Suprapubic skin (tissue), 3 donors: ENCODE results near the gene GNL1.

ENCODE experiments used
- CTCF ChIP-seq, 2 donors: fragments of 200-600 bp in 1 of 2; fragments of 450-650 bp in 1 of 2; sonication (generic) in 1 of 2; IDR thresholded peaks; one replicate each; pipeline ENCODE4 v1.5.1; 2016 to 2019; ENCODE audit warnings: antibody characterized with exemption in 2 of 2, mild to moderate bottlenecking in 1 of 2, moderate library complexity in 1 of 2
- EP300 ChIP-seq: sonication (generic); formaldehyde crosslinking; IDR thresholded peaks from one replicate; pipeline ENCODE4 v1.6.1; 2017; ENCODE audit warnings: antibody characterized with exemption

DNA sequence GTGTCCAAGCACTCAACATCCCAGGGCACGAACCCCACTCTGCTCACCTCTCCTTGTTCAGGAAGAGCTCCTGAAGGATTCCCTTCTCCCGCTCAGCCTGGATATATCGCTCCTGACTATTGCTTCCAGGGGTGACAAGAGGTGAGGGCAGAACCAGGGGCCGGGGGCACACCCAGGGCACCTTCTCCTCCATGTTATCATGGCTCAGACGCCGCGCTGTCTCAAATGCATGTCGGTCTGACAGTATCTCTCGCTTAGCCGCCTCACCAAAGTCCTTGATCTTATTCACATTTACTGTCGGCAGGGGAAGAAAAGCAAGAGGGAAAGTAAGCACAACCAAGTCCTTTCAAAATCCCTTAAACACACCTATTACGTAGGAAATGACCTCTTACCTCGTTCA lies 47.7 kb upstream of the GNL1 start:
- no peak for TF ChIP-seq CTCF (IDR thresholded peaks at IDR 0.05)
- no peak for TF ChIP-seq EP300
